ENCODE data around the gene GRIK1.

The GRIK1 gene

DNA sequence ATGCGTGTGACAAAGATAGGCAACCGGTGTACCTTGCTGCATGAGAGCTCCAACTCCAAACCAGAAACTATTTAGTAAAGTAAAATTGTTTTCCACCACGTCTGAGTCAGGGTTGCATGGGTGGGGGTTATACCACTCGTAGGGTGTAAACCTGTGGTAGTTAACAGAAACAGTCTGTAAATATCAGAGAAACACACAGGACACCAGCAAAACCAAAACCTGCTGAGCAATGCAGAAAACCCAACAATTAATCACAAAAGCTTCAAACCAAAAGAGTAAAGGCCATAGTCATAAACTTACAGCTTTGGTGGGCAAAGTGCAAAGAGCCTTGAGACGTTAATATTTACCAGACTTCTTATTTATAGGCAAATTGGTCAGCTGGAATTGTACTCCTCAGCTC lies 358.4 kb downstream of the GRIK1 start:
- no peak for DNase-seq

- no peak for DNase-seq
Observed at GRCh38 chr21:29580732-29581285, 359.0 kb downstream of the GRIK1 start.

- no peak for DNase-seq
Observed at GRCh38 chr21:29578306-29578705, 361.5 kb downstream of the GRIK1 start.

- no peak for DNase-seq
Observed at GRCh38 chr21:29571949-29572348, 367.8 kb downstream of the GRIK1 start.

GRCh38 chr21:29568020-29568697 lies 371.6 kb downstream of the GRIK1 start:
- no peak for DNase-seq

DNA sequence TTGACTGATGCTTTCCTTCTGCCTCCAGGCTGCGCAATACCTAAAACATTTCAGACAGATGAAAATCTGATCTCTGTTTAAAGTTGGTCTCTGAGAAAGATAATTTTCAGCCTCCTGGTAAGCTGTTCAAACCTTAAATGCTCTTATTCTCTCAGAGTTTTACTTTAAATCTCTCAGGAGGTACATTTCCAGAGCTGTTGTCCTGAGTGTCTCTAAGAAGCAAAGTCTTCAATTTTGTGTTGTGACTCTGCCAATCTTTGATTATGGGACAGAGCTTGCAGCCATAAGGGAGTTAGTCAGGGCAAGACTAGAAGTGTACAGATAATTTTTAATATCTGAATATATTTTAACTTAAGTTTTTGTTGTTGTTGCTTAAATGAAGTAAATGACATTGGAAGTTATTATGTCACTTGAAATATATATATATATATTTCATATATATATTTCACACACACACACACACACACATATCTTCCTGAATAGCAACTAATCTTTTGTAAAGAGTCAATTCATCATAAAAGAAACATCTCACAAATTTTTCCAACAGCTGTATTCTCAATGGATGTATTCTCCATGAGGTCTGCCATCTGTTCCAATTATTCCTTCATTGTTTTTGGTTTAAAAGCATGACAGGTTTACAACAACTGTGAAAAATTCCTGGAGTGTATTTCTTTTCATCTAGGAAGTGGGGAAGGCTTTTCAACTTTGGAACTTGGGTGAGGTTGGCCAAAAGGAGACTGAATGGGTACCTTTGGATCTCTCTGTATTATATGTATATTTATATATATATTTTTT lies 381.7 kb downstream of the GRIK1 start:
- DNase-seq: no peak

DNA sequence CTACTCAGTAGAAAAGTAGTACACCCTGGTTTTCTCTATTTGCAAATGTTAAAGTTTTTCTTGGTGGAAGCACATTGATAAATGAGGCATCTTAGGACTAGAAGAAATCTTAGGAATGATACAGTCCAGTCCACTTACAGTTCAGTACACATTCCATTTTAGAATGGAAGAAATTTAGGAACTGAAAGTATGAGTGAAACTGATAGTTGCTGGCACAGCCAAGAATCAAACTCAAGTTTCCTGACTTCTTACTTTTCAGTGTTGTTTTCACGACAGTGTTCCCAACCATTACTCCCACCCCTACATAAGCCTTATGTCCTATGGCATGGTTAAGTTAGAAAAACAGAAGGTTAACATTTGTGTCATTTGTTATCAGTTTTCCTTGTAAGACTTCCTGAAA lies 382.6 kb downstream of the GRIK1 start:
- DNase-seq: no peak

DNA sequence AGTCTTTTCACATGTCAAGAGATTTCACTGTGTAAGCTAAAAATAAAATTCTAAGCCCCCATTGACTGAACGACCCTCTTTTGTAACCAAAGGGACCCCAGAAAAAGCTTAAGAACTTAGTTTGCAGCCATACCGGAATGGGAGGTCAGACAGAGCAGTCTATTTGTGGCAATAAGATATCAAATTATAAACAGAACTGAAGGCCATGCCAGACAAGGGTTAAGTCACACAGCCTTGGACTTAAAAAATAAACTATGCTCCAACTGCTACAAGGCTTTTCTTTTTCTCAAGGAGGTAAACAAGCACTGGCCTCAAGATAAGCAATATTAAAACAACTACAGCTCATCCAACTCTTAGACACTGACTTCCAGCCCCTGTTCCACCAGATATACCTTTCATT lies 384.2 kb downstream of the GRIK1 start:
- no peak for DNase-seq

- no peak for DNase-seq
Observed at GRCh38 chr21:29550205-29550604, 389.6 kb downstream of the GRIK1 start.

DNA sequence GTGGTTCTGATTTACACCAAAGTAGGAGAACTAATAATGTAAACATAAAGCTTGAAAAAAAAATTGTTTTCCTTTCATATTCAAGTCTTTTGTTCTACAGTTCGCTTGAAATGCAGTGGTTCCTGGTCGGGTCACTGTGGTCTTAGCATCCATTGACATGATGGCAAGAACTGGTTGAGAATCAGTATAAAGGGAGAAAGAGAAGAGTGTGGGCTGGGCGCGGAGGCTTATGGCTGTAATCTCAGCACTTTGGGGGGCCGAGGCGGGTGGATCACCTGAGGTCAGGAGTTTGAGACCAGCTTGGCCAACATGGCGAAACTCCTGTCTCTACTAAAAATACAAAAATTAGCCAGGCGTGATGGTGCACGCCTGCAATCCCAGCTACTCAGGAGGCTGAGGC lies 390.2 kb downstream of the GRIK1 start:
- DNase-seq: no peak

DNA sequence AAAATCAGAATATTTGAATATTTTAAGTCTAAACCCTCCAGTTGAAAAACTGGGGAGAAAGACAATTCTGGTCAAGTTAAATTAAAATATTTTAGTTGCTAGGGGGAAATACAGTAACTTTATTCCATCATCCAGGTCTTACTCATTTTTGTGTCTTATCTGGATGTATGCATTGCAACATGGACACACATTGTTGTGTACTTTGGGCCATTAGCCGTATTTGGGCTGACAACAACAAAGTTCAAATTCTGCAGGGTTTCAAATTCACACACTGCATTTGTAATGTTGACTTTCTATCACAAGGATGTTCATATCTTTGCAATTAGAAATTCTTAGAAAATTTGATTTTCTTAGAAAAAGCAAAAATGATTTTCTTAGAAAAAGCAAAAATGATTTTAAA lies 391.8 kb downstream of the GRIK1 start:
- no peak for DNase-seq

- DNase-seq: no peak
Observed at GRCh38 chr21:29546071-29546470, 393.7 kb downstream of the GRIK1 start.

DNA sequence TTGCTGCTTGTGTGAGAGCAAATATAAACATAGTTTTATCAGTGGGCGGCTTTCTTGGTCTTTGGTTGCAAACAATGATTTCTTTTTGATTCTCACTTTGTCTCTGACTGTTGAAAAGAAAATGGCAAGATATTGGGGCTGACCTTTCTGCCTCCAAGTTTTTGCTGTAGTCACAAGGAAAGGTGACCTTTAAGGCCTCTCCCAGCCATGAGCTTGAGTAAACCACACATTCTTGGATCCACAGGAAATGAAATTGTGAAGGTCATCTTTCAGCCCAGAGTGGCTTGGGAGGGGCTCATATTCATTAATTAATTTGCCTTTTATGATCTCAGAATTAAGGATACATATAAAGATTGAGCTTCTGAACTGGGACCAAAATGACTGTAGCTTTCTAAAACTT lies 399.5 kb downstream of the GRIK1 start:
- DNase-seq: no peak

GRCh38 chr21:29538115-29538514 lies 401.7 kb downstream of the GRIK1 start:
- DNase-seq: no peak

DNA sequence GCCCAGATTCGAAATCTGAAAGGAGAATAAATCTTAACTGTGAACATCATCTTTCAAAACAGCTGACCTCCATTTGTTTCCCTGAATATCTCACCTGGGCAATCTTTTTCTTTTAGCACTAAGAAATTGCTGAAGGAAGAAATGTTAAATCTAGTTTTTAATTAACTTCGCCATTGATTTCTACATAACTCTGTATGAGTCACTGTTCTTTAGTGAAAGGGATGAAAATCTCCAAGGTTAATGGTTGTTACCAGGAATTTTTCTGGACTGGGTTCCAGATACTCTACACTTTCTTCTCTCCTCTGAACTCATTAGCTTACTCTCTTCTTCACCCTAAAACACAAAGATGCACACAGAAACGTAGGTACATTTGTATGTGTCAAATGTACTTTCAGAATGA lies 405.3 kb downstream of the GRIK1 start:
- DNase-seq: no peak

- no peak for DNase-seq
Observed at GRCh38 chr21:29529139-29529538, 410.7 kb downstream of the GRIK1 start.

DNA sequence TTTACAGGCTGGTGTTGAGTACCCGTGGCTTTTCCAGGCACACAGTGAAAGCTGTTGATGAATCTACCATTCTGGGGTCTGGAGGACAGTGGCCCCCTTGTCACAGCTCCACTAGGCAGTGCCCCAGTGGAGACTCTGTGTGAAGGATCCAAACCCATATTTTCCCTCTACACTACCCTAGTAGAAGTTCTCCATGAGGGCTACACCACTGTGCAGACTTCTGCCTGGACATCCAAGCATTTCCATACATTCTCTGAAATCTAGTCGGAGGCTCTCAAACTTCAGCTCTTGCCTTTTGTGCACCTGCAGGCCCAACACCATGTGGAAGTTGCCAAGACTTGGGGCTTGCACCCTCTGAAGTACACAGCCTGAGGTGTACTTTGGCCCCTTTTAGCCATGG lies 413.3 kb downstream of the GRIK1 start:
- DNase-seq: no peak

GRCh38 chr21:29524055-29524454 lies 415.7 kb downstream of the GRIK1 start:
- DNase-seq: no peak

DNA sequence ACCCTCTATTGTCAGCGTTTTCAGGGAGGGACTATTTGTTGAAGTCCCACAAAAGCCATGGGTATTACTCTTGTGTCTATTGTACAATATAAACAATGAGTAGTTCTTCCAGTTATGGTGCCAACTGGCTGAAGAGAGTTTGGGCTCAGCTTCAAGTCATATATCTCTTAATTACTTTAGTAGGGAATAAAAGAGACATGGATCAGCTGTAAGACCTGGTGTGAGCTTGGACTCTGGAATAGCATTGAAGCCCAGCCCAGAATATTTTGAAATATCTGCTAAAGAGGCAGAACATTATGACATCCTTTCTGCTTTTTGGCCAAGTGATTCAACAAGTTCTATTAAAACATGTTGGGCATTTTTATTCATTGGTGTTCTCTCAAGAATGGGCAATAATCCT lies 416.1 kb downstream of the GRIK1 start:
- no peak for DNase-seq

DNA sequence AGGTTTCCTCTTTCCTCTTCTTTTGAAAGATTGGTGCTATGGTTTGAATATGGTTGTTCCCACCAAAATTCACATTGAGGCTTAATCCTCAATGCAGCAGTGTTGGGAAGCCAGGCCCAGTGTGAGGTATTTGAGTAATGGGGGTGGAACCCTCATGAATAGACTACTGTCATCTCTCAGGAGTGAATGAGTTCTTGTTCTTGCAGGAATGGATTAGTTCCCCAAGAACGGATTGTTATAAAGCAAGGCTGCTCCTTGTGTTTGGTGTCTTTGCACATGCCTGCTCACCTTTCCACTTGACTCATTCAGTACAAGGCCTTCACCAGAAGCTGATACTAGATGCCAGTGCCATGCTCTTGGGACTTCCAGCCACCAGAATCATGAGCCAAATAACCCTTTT lies 417.9 kb downstream of the GRIK1 start:
- DNase-seq: no peak

GRCh38 chr21:29520171-29520570 lies 419.6 kb downstream of the GRIK1 start:
- DNase-seq: no peak

DNA sequence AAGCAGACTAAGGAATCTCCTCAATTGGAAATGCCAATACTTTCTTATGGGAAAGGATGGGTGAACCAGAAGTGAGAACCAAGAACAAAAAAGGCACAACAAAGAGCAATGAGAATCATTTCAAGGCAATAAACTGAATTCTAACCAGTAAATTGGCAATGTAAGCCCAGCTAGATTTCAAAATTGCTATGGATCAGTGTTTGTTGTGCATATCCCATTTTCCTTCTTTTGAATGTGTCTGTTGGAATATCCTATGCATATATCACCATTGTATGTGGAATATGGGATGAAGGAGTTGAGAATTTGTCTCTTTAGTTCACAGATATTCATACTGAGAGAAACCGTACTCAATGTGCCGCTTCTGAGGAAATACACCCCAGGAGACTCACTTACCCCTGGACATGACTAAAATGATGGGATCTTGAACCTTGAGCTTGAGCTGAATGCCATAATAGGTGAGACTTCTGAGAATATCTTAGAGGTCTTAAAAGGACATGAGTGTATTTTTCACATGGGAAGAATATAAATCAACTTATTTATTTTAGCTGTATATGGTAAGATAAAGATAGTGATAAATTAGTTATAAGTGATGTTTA lies 425.0 kb downstream of the GRIK1 start:
- DNase-seq: no peak

DNA sequence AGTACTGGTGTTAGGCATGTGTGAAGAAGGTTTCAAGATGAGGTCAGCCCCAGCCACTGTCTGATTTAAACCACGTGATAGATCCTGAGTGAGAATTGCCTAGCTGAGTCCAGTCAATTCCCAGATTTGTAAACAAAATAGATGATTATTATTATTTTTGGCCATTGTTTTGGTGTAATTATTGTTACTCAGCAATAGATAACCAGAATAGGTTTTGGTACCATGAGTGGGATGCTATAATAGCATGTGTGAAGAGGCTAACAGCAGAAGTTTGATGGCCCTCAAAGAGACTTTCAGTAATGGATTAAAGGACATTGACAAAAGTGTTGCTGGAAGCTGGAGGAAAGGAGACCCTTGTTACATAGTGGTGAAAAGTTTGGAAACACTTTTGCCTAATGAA lies 426.3 kb downstream of the GRIK1 start:
- no peak for DNase-seq

DNA sequence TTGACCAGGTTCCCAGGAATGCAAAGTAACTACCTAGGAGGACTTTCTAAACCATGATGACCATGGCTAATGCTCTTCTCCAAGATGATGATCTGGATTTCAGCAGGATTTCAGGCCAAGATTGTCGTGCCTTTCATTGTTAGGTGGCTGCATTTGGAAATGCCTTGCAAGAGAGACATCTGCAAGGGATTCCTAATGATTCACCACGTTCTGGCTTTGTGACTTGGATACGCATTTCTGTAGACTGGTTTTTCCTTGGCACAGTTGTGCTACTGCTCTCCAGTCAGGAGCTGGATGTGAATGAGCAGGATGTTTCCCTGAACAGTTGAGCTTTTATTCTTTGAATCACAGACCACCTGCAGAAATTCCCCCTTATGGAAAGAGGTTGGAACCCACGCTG lies 428.7 kb downstream of the GRIK1 start:
- DNase-seq: no peak

All from activated T-cell treated with anti-CD3 and anti-CD28 coated beads, Interleukin-2, amount 50 U/mL, for 1 hour (primary cell).